ENCODE results near the gene PEAK1. TPM values are rescaled to one million over a fixed set of nuclear protein-coding genes. Genes with fewer than 3 reads are reported as not detected.

Gene PEAK1
- total RNA-seq, 4 donors from 2014 or later, result 68.8 to 79.1 (median 78.7) TPM

DNA sequence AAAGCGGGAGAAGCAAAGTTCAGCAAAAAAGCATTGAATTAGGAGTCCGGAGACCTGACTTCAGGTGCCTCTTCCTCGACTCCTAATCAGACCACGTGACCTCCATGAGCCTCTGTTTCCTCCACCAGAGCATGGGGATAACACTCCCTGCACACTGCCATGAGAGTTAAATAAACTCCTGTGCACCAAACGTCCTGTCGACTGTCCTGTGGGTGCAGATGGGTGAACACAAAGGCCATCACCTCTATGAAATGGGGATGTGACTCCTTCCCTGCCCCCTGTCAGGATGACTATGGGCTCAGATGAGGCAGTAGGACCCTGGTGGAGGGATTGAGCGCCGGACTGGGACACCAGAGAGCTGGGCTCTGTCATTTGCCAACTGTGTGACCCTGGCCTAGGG, 335.5 kb downstream of the PEAK1 start:
- TF ChIP-seq, protein P1, sequence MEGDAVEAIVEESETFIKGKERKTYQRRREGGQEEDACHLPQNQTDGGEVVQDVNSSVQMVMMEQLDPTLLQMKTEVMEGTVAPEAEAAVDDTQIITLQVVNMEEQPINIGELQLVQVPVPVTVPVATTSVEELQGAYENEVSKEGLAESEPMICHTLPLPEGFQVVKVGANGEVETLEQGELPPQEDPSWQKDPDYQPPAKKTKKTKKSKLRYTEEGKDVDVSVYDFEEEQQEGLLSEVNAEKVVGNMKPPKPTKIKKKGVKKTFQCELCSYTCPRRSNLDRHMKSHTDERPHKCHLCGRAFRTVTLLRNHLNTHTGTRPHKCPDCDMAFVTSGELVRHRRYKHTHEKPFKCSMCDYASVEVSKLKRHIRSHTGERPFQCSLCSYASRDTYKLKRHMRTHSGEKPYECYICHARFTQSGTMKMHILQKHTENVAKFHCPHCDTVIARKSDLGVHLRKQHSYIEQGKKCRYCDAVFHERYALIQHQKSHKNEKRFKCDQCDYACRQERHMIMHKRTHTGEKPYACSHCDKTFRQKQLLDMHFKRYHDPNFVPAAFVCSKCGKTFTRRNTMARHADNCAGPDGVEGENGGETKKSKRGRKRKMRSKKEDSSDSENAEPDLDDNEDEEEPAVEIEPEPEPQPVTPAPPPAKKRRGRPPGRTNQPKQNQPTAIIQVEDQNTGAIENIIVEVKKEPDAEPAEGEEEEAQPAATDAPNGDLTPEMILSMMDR (IDR thresholded peaks at IDR 0.05; ENCODE audit: low read depth), result no peak

- TF ChIP-seq, protein P1 (IDR thresholded peaks at IDR 0.05; ENCODE audit: low read depth), result no peak
Measured at GRCh38 chr15:77083381-77084160, 336.3 kb downstream of the PEAK1 start.

GRCh38 chr15:77081971-77082370, 337.9 kb downstream of the PEAK1 start:
- TF ChIP-seq, protein P1 (IDR thresholded peaks at IDR 0.05; ENCODE audit: low read depth), result no peak

DNA sequence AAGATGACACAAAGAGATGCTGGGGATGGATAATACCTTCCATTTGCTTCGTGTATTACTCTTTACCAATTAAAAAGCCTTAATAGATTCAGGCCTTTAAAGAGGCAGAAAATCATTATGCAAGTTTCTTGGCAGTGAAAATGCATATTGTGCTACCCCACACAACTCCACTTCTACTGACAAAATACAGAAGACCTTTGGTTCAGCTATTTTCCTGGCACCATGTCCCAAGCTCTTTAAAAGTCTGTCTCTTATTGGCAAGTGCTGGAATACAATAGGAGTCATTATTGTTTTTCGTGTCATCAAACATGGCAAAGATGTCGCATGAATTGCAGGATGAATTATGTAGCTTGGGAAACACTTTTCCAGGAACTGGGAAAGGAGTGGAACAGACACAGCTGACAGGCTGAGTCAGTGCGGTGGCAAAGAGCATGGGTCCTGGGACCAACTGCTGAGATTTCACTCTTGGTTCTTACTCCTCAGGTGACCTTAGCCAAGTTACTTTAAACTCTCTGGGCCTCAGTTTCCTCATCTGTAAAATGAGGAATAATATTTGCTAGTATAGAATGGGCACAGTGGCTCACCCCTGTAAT, 343.5 kb downstream of the PEAK1 start:
- TF ChIP-seq, protein P1 (IDR thresholded peaks at IDR 0.05; ENCODE audit: low read depth), result no peak

GRCh38 chr15:77075528-77075927, 344.4 kb downstream of the PEAK1 start:
- TF ChIP-seq, protein P1 (IDR thresholded peaks at IDR 0.05; ENCODE audit: low read depth), result no peak

- TF ChIP-seq, protein P1 (IDR thresholded peaks at IDR 0.05; ENCODE audit: low read depth), result no peak
Measured at GRCh38 chr15:77074350-77074749, 345.6 kb downstream of the PEAK1 start.
